GM10266 (cell line): ENCODE measurements around the gene NENF.
A peak's percentile ranks its signal among the peaks of the same experiment; 100 is the strongest.

Source experiments
- DNase-seq: peaks from one replicate; pipeline ENCODE4 v3.0.0; 2012; ENCODE audit errors: extremely low spot score
- TF ChIP-seq, protein P1 (sequence below): IDR thresholded peaks from 2 replicates; pipeline ENCODE4 v1.5.1; 2012; ENCODE audit warnings: mild to moderate bottlenecking, low read depth; ENCODE audit not compliant: control insufficient read depth, insufficient read depth; ENCODE audit errors: missing control alignments

Gene NENF

DNA sequence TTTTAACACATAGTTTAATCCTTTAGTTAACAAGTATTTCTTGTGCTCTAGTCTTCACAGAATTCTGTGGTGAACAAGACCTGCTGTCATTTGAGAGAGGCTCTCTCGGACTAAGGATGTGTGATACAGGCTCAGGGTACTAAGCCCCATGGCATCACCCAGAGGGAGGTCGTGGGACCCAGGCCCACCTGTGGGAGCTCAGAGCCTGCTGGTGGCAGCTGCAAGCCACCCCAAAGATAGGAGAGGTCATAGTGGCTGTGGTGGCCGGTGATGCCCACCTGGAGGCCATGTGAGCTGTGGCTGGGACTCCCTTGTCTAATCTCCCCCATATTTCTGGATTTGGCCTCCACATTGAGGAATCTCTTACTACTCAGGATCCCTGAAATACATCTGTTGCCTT lies 22.0 kb downstream of the NENF start:
- TF ChIP-seq, protein P1, sequence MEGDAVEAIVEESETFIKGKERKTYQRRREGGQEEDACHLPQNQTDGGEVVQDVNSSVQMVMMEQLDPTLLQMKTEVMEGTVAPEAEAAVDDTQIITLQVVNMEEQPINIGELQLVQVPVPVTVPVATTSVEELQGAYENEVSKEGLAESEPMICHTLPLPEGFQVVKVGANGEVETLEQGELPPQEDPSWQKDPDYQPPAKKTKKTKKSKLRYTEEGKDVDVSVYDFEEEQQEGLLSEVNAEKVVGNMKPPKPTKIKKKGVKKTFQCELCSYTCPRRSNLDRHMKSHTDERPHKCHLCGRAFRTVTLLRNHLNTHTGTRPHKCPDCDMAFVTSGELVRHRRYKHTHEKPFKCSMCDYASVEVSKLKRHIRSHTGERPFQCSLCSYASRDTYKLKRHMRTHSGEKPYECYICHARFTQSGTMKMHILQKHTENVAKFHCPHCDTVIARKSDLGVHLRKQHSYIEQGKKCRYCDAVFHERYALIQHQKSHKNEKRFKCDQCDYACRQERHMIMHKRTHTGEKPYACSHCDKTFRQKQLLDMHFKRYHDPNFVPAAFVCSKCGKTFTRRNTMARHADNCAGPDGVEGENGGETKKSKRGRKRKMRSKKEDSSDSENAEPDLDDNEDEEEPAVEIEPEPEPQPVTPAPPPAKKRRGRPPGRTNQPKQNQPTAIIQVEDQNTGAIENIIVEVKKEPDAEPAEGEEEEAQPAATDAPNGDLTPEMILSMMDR, result no peak
- DNase-seq, result no peak

DNA sequence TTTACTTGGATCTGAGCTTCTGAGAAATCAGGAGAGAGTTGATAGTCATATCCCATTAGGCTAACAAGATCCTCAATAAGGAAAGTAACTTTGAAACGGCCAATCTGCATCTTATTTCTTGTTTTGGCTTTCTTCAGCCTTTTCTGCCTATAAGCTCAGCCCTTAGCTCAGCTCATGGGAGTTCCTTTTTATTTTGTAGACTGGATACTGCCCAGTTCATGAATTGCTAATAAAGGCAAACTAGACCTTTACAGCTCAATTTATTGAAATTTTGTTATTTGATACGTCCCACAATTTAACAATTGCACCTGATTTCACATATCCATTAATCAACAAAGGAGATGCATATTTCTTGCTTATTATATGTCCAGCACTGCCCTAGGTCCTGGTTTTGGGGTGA lies 22.7 kb downstream of the NENF start:
- TF ChIP-seq, protein P1, result no peak
- DNase-seq, result no peak

DNA sequence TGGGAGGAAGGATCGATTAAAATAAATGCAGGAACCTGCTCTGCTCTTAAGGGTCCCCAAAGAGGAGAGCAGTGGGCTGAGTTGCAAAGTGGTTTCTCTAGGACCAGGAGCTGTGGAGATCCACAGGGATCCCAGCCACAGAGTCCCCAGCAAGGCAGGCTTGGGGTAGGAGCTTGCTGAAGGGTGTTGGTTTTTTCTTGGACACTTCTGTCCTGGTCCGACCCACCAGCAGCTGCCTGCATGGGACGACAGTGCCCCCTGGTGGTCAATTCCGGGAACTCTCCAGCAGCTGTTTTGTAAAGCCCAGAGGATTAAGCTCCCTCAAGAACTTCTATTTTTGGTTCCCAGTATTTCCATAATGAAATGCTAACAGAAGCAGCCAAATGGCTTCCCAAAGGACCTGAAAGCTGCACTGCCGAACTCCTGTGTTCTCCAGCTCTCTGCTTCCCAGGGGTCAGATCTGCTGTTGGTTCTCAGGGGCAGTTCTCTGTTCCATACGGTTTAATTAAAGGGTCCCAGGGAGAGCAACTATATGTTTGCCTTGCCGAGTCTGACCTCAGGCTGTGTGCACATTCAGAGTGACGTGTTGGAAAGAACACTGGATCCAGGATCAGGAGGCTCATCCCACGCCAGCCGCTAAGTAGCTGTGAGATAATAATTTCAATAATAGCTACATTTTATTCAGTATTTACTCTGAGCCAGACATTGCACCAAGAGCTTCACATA lies 23.2 kb downstream of the NENF start:
- DNase-seq, result peak; percentile 78
- TF ChIP-seq, protein P1, result peak; percentile 90

DNA sequence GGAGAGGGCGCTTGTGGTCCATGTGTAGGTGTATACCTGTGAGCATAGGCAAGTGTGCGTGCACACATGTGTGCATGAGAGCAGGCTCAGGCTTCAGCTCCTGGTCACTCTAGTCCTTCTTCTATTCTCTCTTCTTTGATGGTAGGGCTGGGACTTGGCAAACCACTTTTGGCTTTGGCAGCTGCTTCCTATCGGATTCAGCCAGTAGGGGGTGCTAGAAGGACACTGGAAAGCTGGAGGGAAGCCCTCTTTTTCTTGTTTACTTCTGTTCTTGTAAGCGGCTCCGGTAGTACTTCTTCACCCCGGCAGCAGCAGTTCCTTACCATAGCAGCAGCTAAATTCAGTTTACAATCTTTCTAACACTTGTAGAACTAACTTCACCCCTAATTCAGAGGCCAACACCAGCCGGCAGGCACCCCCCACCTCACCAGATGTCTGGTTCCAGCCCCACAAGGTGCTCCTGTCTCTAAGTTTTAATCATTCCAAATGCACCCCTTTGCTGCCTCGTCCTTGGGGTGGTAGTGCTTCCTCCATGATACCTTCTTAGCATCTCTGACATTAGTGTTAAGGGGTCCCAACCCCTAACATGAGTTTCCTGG lies 25.1 kb downstream of the NENF start:
- TF ChIP-seq, protein P1, result peak; percentile 61
- peak; percentile 62 for DNase-seq

DNA sequence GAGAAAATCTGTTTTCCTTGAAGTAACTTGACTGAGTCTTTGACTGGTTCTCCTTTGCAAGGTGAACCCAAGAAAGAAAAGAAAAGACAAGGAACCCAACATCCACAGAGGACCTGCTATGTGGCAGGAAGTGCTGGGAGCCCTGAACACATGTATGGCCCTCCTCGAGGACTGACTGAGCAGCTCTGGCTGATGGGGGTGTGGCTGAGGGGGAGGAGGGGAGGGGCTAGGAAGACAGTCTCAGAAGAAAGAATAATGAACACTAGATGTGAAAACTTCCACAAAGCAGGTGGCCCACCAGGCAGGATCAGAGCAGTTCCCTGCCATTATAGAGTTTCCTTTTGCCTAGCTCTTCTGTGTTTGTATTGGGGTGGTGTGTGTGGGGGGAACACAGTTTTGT lies 26.1 kb downstream of the NENF start:
- DNase-seq, result peak; percentile 43
- TF ChIP-seq, protein P1, result no peak

DNA sequence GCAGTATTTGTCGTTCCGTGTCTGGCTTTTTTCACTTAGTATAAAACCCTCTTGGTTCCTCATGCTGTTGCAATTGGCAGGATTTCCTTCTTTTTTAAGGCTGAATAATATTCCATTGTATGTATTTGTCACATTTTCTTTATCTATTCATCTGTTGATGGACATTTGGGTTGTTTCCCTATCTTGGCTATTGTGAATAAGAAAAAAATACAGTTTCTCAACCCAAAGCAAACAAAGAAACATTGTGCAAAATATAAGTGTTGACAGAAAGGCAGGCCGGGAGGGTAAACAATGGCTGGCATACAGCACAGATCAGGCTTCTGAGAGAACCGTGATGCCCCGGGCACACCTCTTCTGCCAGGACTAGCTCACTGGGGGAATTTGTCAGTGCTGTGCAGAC lies 26.9 kb downstream of the NENF start:
- TF ChIP-seq, protein P1, result no peak
- DNase-seq, result no peak

DNA sequence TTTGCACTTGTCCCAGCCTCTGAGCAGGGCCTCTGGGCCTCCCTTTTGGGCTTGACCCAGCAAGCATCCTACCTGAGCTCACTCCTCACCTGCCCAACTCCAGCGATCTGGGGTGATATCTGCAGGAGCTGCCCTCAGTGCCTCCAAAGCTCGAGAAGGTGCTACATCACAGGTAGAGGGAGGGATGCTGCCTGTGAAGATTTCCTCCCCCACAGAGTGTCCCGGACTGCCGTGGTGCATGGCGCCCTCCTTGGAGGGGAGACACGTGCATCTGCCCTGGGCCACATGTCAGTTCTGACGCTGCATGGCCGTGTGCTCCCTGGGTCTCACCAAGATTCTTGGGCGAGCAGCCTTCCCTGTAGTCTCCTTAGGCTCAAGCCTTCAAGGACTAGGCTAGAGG lies 27.7 kb downstream of the NENF start:
- TF ChIP-seq, protein P1, result no peak
- no peak for DNase-seq
